ENCODE results near the gene SMIM45.

The SMIM45 gene

GRCh38 chr22:41995211-41995610, 43.3 kb downstream of the SMIM45 start:
- no peak for TF ChIP-seq JUND (IDR thresholded peaks at IDR 0.05; ENCODE audit: low read depth)
- in situ Hi-C loops (cut with HindIII; ENCODE audit: low pct_unique_long_range_greater_than_20kb, low sequenced_read_pairs): no loop called here
- DNase-seq (ENCODE audit: low read depth in 1 of 2, low spot score in 1 of 2): no peak

GRCh38 chr22:41996826-41997225, 44.9 kb downstream of the SMIM45 start:
- no peak for TF ChIP-seq JUND (IDR thresholded peaks at IDR 0.05; ENCODE audit: low read depth)
- no peak for DNase-seq (ENCODE audit: low read depth in 1 of 2, low spot score in 1 of 2)
- in situ Hi-C loops (cut with HindIII; ENCODE audit: low pct_unique_long_range_greater_than_20kb, low sequenced_read_pairs): no loop called here

GRCh38 chr22:41998361-41999261, 46.7 kb downstream of the SMIM45 start, which contains the start of gene WBP2NL:
Gene WBP2NL, plus strand, starts transcription at chr22:41998788. Its CDS starts 31 bp downstream, at chr22:41998819.
- peak; percentile 80 to 92 for DNase-seq (ENCODE audit: low read depth in 1 of 2, low spot score in 1 of 2)

GRCh38 chr22:42000466-42000865, 48.5 kb downstream of the SMIM45 start:
- in situ Hi-C loops (cut with HindIII; ENCODE audit: low pct_unique_long_range_greater_than_20kb, low sequenced_read_pairs): no loop called here
- no peak for TF ChIP-seq JUND (IDR thresholded peaks at IDR 0.05; ENCODE audit: low read depth)
- no peak for DNase-seq (ENCODE audit: low read depth in 1 of 2, low spot score in 1 of 2)

More at GRCh38 chr22:41998361-41999261, 46.7 kb downstream of the SMIM45 start, which contains the start of gene WBP2NL:
- in situ Hi-C loops (cut with HindIII; ENCODE audit: low pct_unique_long_range_greater_than_20kb, low sequenced_read_pairs): no loop called here
- no peak for TF ChIP-seq JUND (IDR thresholded peaks at IDR 0.05; ENCODE audit: low read depth)

GRCh38 chr22:42001121-42001520, 49.2 kb downstream of the SMIM45 start:
- TF ChIP-seq JUND (IDR thresholded peaks at IDR 0.05; ENCODE audit: low read depth): no peak
- in situ Hi-C loops (cut with HindIII; ENCODE audit: low pct_unique_long_range_greater_than_20kb, low sequenced_read_pairs): no loop called here

GRCh38 chr22:42001706-42002105, 49.8 kb downstream of the SMIM45 start:
- in situ Hi-C loops (cut with HindIII; ENCODE audit: low pct_unique_long_range_greater_than_20kb, low sequenced_read_pairs): no loop called here
- no peak for DNase-seq (ENCODE audit: low read depth in 1 of 2, low spot score in 1 of 2)
- TF ChIP-seq JUND (IDR thresholded peaks at IDR 0.05; ENCODE audit: low read depth): no peak

More at GRCh38 chr22:42001121-42001520, 49.2 kb downstream of the SMIM45 start:
- DNase-seq (ENCODE audit: low read depth in 1 of 2, low spot score in 1 of 2): no peak

GRCh38 chr22:42007922-42008321, 56.0 kb downstream of the SMIM45 start:
- DNase-seq (ENCODE audit: low read depth in 1 of 2, low spot score in 1 of 2): no peak
- in situ Hi-C loops (cut with HindIII; ENCODE audit: low pct_unique_long_range_greater_than_20kb, low sequenced_read_pairs): no loop called here
- TF ChIP-seq JUND (IDR thresholded peaks at IDR 0.05; ENCODE audit: low read depth): no peak
